Embryonic facial prominence (tissue), 1 donor: Measurements from ENCODE around the gene ZDHHC13.

Source experiments
- DNase-seq: peaks from one replicate; pipeline ENCODE4 v3.0.0-alpha.2; 2016; ENCODE audit errors: extremely low spot score

The ZDHHC13 gene

GRCh38 chr11:19164881-19165280 lies 47.9 kb downstream of the ZDHHC13 start:
- DNase-seq: no peak

- DNase-seq: no peak
Measured at GRCh38 chr11:19168090-19168489, 51.1 kb downstream of the ZDHHC13 start.

DNA sequence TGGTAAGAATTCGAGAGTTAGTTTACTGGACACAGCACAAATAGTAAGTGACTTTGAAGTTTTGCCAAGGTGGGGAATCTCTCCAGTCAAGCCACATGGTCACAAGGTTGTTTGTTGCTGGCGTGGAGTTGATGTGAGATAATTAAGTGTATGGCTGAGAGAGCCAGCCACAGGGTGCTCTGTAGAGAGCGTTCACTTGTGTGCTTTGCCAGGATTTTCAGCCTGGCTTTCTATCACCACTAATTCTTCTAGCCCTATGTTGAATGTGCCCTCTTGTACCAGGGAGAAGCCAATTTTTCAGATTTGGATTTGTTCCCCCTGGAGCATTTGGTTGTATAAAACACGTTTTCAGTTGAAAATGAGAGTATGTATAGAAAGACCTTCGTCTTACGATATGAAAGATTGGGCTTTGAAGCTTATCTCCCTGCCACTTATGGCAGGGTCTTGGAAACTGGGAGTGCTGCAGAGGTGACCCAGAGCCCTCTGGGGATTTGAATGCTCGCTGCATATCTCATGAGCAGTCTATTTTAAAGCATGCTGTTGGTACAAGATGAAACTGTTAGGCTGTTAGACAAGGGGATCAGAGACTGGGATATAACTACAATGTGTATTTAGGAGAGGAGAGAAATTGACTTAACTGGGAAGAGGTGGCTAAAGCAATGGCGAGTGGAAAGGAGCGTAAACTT lies 56.2 kb downstream of the ZDHHC13 start:
- no peak for DNase-seq

GRCh38 chr11:19173964-19174638 lies 57.1 kb downstream of the ZDHHC13 start:
- DNase-seq: no peak

- DNase-seq: no peak
Measured at GRCh38 chr11:19176629-19177186, 59.7 kb downstream of the ZDHHC13 start.

DNA sequence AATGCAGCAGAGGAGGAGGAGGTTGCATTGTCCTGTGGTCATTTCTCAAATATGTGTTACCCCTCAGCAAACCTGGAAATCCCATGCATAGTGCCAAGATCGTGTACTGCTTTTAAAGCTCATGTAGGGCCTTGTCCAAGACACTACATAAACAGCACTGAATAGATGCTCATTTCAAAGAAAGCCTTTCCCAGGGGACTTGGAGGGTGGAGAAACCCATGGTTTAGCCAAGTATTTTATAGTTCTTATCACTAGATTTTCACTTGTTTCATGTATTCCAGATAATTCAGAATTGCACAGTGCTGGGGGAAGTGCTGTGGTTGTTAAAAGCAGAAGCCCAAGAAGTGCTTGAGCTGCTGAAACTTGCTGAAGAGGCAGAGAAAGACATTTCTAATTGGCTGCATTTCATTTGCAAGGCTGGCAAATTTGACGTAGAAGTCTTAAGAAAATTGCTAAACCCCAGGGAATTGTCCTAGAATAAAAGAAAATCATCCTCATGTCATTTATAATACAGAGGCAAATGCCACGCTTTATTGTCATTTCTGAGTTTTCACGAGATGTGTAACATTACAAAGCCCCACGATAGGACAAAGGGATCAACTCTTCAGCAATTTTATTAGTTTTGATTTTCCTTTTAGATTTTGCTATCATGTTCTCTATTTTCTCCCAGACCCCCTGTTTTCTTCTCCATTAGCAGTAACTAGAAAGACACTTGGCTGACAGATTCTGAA lies 64.7 kb downstream of the ZDHHC13 start:
- no peak for DNase-seq

DNA sequence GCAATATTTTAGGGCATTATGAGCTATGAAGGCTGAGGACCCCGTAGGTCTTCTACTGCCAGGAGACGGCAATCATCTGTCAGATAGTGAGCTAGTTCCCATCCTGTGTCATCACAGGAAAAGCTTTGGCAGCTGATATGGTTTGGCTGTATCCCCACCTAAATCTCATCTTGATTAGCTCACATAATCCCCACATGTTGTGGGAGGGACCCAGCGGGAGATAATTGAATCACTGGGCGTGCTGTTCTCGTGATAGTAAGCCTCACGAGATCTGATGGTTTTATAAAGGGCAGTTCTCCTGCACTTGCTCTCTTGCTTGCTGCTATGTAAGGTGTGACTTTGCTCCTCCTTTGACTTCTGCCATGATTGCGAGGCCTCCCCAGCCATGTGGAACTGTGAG lies 66.7 kb downstream of the ZDHHC13 start:
- DNase-seq: no peak

- no peak for DNase-seq
Measured at GRCh38 chr11:19185036-19185435, 68.1 kb downstream of the ZDHHC13 start.

DNA sequence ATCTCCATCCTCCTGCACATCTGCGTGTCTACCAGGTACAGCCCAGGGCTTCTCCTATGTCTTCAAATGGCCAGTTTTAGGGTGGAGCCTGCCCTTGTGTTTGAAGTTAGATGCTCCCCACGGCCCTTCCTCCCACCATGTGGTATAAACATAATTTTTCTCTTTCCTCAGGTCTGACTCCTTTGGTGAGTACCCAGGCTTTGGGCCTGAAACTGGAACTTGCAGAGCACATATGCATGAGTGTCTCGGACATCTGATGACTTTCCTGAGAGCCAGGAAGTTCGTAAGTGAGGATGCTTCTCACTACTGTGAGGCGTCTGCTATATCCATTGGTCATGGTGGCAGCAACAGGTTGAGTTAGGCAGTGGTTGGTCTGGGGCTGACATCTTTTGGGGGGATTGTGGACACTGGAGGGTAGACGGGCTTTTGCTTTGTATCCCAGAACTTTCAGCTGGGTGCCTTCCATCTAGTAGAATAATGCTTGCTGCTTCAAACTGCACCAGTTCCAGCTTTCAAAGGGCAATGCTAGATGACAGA lies 68.6 kb downstream of the ZDHHC13 start:
- no peak for DNase-seq

- DNase-seq: no peak
Measured at GRCh38 chr11:19187114-19187832, 70.3 kb downstream of the ZDHHC13 start.

DNA sequence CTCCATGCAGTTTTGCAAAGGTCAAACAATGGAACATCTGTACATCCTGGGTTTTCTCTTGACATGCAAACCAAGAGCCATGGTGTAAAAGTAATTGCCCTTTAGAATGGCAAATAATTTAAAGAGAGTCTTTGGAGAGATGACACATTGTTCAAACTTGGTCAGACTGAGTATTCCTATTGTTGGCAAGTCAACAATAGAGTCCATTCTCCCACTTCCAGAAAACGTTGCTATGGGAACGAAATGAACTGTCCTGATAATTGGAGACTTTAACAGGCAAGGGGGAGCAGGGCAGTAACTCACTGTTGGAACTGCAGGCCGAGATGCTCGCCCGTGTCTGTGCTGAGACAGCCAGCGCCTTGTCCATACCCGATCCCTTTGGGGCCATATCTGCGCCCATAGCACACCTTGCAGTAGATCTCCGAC lies 70.9 kb downstream of the ZDHHC13 start:
- DNase-seq: no peak

DNA sequence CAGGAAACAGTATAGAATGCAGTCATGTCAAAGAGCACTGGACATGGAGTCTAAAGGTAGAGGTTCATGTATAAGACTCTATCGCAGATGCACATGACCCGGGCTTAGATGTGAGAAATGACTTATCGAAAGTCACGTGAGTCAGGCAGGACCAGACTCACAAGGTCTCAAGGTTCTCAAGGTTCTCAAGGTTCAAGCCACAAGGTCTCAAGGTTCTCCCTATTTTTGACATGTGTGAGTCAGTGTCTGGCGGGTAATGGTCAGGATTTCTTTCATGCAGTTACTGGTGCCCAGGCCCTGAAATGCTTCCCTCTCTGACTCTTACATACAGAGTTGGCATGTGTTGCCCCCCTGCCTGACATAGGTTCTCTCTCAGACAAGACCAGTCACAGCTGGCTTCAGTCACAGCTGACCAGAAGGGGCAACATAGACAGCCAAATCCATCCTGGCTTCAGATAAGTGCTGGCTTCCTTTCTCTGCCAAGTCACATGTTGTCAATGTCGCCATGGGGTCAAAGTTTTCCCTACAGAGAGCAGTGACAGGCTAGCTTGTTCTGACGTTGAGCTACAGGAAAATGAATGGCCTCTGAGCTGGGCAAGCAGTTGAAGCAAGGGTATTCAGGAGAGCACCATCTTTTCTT lies 74.7 kb downstream of the ZDHHC13 start:
- no peak for DNase-seq

DNA sequence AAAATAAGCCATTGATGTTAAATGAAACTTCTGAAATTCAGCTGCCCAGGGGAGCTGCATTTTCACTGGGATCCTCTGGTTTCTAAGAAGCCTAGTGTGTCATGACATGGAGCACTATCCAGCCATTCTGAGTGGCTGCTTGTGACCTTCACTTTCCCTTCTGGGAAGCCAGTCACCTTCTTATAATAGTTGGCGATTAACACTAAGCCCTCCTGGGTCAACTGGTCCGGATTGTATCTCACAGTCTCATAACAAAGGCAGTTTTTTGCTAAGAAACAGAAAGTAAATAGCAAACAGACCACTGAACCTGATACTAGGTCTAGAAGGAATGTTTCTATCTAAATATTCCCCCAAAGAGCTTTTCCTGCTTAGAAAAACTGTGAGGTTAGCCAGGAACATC lies 76.9 kb downstream of the ZDHHC13 start:
- DNase-seq: no peak

- no peak for DNase-seq
Measured at GRCh38 chr11:19194620-19195308, 77.8 kb downstream of the ZDHHC13 start.

DNA sequence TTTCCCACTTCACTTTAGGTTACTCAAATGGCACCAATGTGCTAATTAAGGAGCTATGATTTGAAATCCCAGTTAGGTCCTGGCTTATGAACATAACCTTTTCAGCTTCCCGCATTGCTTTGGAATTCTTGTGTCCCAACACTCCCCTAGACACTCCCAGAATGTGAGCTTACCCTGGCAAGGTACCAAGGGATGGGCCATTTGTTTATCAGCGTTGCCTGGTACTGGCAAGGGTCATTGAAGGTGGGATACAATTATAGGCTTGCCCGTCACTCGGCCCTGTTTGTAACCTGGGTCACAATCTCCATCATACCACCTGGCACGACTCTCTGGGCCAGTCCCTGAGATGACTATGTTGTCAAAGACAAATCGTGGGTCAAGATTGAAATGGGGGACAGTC lies 79.5 kb downstream of the ZDHHC13 start:
- no peak for DNase-seq

DNA sequence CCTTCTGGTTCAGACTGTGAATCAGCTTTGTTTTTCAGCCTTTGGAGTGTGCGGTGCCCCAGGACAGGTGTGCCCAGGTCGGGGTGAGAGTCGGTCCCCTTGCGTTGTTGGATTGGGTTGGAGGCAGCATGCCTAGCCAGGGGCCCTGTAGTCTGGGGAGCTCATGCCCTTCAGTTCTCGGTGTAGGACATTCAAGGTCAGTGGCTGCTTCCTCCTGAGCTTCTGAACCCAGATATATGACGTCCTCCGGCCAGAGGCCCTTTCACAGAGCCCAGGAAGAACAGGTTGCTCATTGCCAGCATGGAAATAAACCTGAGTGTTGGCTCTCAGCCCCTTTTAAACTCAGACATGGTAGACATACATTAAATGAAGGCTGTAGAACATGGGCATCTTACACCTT lies 82.1 kb downstream of the ZDHHC13 start:
- DNase-seq: no peak

DNA sequence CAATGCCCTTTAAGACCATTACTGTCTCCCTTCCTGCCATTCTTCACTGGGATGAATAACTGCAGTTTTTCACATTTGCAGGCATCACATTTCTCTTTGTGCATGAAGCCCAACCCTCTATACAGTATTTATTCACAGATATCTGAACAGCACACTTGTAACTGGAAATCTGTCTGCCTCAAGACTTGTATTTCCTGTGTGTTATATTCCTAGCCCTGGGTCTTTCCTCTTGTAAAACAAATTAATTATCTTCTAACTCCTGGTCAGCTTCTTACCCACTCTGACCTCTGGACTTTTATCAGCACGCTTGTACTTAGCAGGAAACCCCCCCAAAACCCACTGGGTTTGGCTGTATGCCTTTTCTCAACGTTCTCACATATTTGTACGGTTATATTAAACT lies 82.8 kb downstream of the ZDHHC13 start:
- DNase-seq: no peak

DNA sequence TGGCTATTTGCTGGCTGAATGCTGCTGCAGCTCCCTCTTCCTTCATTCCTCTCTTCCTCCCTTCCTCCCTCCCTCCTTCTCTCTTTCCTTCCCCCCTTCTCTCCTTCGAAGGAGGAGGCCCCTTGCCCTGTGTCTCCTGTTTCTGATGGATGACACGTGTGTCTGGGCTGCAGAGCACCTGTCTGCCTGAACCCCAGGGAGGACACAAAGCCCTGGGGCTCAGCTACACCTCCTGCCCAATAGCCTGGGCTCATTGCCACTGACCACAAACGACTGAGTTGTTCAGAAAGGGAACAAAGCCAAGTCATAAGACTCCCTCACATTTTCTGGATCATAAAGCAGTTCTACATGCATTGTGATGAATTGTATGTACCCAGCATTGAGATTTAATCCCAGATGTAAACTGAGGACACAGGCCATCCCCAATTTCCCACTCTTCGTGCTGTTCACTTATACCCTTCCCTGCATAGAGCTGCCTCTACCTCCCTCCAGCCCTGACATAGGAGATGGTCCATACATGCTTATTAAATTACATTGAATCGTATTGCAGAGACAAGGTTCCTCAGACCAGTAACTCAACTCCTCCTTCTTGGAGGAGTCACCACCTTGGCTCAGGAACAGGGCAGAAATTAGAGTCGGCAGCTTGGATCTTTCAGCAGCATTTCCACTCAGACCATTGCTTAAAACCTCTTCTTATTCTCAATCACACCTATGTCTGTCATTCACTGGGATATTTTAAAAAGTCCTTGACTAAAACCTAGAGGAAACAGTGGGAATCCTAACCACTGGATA lies 83.6 kb downstream of the ZDHHC13 start:
- no peak for DNase-seq

GRCh38 chr11:19201737-19202605 lies 85.0 kb downstream of the ZDHHC13 start, which contains the start of gene CSRP3:
Gene CSRP3, minus strand, starts transcription at chr11:19201983. Its CDS starts 9,535 bp downstream, at chr11:19192448.
- no peak for DNase-seq
